Right ventricle myocardium superior (tissue), 1 donor: Measurements from ENCODE around the gene ZNF277. TPM values are rescaled to one million over a fixed set of nuclear protein-coding genes. Genes with fewer than 3 reads are reported as not detected.

Source experiments
- ATAC-seq: fragments of 200-7000 bp; cut with Tn5 transposase; one replicate; pipeline ENCODE4 v1.9.1; 2020; ENCODE audit warnings: mild to moderate bottlenecking; ENCODE audit not compliant: poor library complexity
- DNase-seq: peaks from one replicate; pipeline ENCODE4 v3.0.0-alpha.2; 2020
- intact Hi-C: fragments of 100-400 bp; cut with DNase I; formaldehyde crosslinking; loops from one replicate; pipeline ENCODE4 v1.11.2; 2022
- total RNA-seq: library from RNA; stranded (reverse); fragmentation: NEBNext Ultra II Directional; extraction: Animal tissue kit (Norgen Biotek cat#: 25700); gene quantifications from one replicate; pipeline ENCODE4 v1.2.1, GENCODE V29; 2021
- donor health status: DM: no; HTN: yes; CAD: no; lungs with severe emphysema.

Gene ZNF277
- total RNA-seq, 1 donor from 2014 or later, result 12.6 TPM

GRCh38 chr7:112180223-112180622, 26.3 kb upstream of the ZNF277 start:
- intact Hi-C loops, result no loop called here
- DNase-seq, result no peak
- ATAC-seq, result peak; percentile 30

DNA sequence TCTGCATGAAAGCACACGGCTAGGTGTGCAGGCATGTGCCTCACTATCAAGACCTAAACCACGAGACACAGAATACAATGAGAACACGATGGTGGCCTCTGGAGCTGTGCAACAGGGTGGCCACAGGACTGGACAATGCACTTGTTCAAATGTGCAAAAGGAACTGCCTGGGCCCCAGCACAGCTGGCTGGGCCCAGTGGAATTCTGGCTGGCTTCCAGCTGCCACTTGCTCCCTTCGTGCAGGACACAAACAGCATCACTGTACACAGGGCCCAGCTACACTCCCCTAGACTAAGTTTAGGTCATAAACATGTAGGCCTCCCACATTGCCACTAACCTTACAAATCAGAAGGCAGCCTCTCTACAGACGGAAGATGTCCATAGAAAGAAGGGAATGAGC, 23.7 kb upstream of the ZNF277 start:
- intact Hi-C loops, result no loop called here
- ATAC-seq (peak; percentile 74), DNase-seq (peak; percentile 77)

- intact Hi-C loops, result no loop called here
- DNase-seq (no peak), ATAC-seq (no peak)
Observed at GRCh38 chr7:112183266-112183665, 23.2 kb upstream of the ZNF277 start.

- DNase-seq (no peak), ATAC-seq (no peak)
- intact Hi-C loops, result no loop called here
Observed at GRCh38 chr7:112184455-112184854, 22.0 kb upstream of the ZNF277 start.

- intact Hi-C loops, result no loop called here
- no peak for DNase-seq
- ATAC-seq, result peak; percentile 44
Observed at GRCh38 chr7:112185005-112185834, 21.3 kb upstream of the ZNF277 start.

DNA sequence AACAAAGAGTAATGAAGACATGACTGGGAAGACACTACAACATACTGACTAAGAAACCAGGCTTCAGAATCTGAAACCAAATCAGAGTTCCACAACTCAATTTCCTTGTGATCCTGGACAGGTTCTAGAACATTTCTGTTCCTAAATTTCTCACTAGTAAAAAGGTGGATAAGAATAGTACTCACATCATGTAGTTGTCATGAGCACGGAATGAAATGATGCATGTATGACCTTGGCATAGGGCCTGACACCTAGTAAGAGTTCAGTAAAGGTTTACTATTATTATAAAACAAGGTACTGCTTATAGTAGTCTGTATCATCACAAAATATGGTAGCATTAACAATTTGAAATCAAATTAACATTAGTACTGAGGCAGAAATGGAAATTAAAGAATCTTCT, 20.2 kb upstream of the ZNF277 start:
- DNase-seq (no peak), ATAC-seq (no peak)
- intact Hi-C loops, result no loop called here

DNA sequence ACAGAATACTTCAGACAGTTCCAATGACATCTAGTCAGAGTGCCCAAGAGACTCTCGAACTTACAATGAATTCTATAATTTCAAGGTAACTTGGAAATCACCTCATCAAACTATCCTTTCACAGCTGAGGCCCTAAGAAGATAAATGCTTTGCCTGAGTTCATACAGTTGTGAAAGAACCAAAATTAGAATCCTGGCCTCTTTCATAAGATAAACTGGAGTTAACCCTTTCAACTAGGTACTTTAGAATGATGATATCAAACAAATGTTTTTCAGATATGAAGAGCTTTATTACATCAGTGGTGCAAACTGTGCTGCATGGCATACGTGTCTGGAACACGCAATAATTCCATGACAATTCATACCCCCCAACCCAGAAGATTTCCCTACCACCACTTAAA, 18.2 kb upstream of the ZNF277 start:
- ATAC-seq, result no peak
- DNase-seq, result no peak
- intact Hi-C loops, result no loop called here

DNA sequence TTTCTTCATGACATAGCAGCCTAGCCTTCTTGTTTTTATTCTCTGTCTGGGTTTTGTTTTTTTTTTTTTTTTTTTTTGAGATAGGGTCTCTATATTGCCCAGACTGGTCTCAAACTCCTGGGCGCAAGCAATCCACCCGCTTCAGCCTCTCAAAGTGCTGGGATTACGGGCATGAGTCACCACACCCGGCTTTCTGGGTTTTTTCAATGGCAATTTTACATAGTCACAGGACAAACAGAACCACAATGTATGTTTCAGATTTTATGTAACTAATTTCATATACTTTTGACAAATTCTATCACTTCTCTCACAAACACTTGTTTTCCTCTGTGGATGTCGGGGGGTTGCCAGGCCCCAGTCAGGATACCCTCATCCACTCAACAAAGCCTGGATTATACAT, 16.8 kb upstream of the ZNF277 start:
- DNase-seq (no peak), ATAC-seq (no peak)
- intact Hi-C loops, result no loop called here

- ATAC-seq (no peak), DNase-seq (no peak)
- intact Hi-C loops, result no loop called here
Observed at GRCh38 chr7:112190120-112190519, 16.4 kb upstream of the ZNF277 start.

- ATAC-seq (peak; percentile 53), DNase-seq (no peak)
- intact Hi-C loops, result no loop called here
Observed at GRCh38 chr7:112192236-112193154, 14.0 kb upstream of the ZNF277 start.

- no peak for DNase-seq
- intact Hi-C loops, result no loop called here
- no peak for ATAC-seq
Observed at GRCh38 chr7:112193915-112194502, 12.5 kb upstream of the ZNF277 start.

DNA sequence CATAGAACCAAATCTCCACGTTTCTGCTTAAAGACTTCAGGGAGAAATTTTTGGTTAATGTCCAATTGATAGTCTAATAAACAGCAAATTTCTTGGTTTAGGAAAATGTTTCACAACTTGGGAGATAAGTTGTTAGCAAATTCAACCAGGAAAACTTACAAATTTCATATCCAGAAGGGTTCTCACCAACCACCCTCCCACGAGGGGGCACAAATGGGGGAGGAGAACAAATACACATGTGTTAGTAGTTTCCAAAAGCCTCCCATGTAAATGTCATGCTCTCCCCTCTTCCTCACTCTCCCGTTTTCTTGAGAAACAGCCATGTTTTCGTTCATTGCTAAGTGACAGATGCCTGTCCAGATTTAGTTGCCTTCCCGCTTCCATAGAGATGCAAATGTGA, 10.8 kb upstream of the ZNF277 start:
- DNase-seq, result no peak
- ATAC-seq, result no peak
- intact Hi-C loops, result no loop called here

DNA sequence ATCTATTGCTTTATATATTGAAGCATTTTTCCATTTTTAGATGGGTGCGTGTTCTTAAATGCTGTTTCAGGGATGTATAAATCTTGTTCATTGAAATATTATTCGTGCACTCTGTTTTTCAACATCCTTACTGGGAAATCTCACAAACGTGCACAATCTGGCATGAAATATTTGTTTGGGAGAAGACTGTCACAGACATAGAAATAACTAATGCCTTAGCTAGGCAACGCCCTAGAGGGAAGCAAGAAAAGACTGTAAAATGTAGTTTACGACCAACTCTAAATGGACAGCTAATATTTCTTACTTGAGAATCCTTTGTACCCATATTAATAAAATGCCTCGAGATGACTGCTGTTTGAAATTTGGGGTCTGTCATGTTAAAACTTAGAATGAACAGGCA, 9.2 kb upstream of the ZNF277 start:
- intact Hi-C loops, result no loop called here
- ATAC-seq (no peak), DNase-seq (no peak)

GRCh38 chr7:112199035-112199655, 7.3 kb upstream of the ZNF277 start:
- DNase-seq, result no peak
- intact Hi-C loops, result no loop called here
- no peak for ATAC-seq

GRCh38 chr7:112199672-112200071, 6.8 kb upstream of the ZNF277 start:
- intact Hi-C loops, result loop anchor here (10.0 kb wide), 1 partner anchor 145 kb away; no protein-coding TSS in a partner anchor
- DNase-seq (no peak), ATAC-seq (no peak)

DNA sequence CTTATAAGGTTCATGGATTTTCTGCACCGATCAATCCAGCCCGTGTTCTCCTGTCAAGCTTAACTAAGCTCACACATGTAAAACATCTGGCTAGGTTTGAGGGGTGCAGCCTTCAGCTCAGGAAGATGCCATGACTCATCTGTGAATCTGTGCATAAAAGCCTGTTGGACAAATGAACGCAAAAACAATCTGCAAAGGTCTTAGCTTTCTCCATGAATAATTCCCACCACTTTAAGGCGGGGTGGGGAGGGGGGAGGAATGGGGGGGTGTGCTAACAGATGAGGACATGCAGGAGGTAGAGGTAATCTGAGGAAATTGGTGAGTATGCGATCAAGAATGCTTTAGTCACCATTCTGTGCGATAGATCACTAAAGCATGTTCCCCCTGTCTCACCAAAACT, 5.1 kb upstream of the ZNF277 start:
- DNase-seq (no peak), ATAC-seq (no peak)
- intact Hi-C loops, result loop anchor here (10.0 kb wide), 1 partner anchor 147 kb away; no protein-coding TSS in a partner anchor

DNA sequence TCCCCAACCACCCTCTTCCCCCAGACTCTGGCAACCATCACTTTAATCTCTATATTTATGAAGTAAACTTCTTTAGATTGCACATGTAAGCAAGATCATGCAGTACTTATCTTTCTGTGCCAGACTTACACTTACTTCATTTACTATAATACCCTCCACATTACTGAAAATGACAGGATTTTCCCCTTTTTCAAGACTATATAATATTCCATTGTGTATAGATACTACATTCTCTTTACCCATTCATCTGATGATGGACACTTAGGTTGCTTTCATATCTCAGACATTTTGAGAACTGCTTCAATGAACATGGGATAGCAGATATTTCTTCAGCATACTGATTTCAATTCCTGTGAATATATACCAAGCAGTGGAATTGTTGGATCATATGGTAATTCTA, 4.7 kb upstream of the ZNF277 start:
- DNase-seq (no peak), ATAC-seq (no peak)
- intact Hi-C loops, result loop anchor here (10.0 kb wide), 1 partner anchor 147 kb away; no protein-coding TSS in a partner anchor

- ATAC-seq (no peak), DNase-seq (no peak)
- intact Hi-C loops, result loop anchor here (10.0 kb wide), 1 partner anchor 148 kb away; no protein-coding TSS in a partner anchor
Observed at GRCh38 chr7:112202816-112203215, 3.7 kb upstream of the ZNF277 start.

DNA sequence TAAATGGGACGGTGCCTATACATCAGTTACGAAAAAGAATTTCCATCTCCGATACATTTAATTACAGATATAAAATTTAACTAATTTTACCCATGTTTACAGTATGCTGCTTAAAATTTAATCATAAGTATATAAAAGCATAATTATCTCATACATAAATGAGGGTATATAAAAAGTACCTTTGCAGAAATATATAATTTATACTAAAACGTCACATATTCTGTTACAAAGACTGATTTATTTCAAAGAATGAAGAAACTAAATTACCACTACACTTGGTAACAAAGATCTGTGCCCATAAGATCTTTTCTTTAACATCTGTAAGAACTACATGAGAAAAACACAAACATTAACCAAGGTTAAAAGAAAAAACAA, 3.1 kb upstream of the ZNF277 start:
- intact Hi-C loops, result loop anchor here (10.0 kb wide), 1 partner anchor 149 kb away; no protein-coding TSS in a partner anchor
- no peak for DNase-seq
- ATAC-seq, result no peak
